ENCODE data around the gene HSBP1.
A peak's percentile ranks its signal among the peaks of the same experiment; 100 is the strongest.

Gene HSBP1

GRCh38 chr16:83776944-83777343 lies 30.8 kb upstream of the HSBP1 start:
- Histone ChIP-seq H2BK15ac (ENCODE audit: low read length) (peak overlapping the region; percentile 87), H3K4me2 (ENCODE audit: insufficient read depth, low read length, poor library complexity, severe bottlenecking) (no peak overlapping the region), H2AK5ac (ENCODE audit: low read depth, low read length) (peak overlapping the region; percentile 39), H4K8ac (ENCODE audit: low read depth, low read length) (no peak overlapping the region), H3K23ac (ENCODE audit: low read depth, low read length, poor library complexity) (no peak overlapping the region), H2BK12ac (ENCODE audit: low read length) (no peak overlapping the region), H3K4me1 (ENCODE audit: control insufficient read depth in 2 of 2, insufficient read depth in 1 of 2, low read depth in 1 of 2, low read length in 2 of 2) (peaks cover 11 to 15% of the 10 kb centered on the region in 2 donors), H2BK120ac (ENCODE audit: low read depth, low read length) (no peak overlapping the region), H3K18ac (ENCODE audit: low read length) (peak overlapping the region; percentile 82), H3K4ac (ENCODE audit: low read length) (no peak overlapping the region), H3K27me3 (ENCODE audit: control insufficient read depth in 3 of 3, insufficient read depth in 3 of 3, low read depth in 1 of 3, low read length in 3 of 3) (no peaks in the 10 kb centered on the region), H2BK5ac (ENCODE audit: low read length) (no peak overlapping the region), H4K91ac (ENCODE audit: low read depth, low read length, poor library complexity) (no peak overlapping the region), H3K36me3 (replicated peaks in 1 of 2; ENCODE audit: control insufficient read depth in 2 of 2, insufficient read depth in 2 of 2, low read length in 2 of 2) (no peaks in the 10 kb centered on the region), H3K9me3 (replicated peaks in 1 of 2; ENCODE audit: control insufficient read depth in 2 of 2, insufficient read depth in 1 of 2, low read depth in 1 of 2, low read length in 2 of 2) (no peaks in the 10 kb centered on the region), H3K9ac (ENCODE audit: low read depth, low read length, poor library complexity) (no peak overlapping the region), H3K79me1 (ENCODE audit: low read depth, low read length) (no peaks in the 10 kb centered on the region), H3K27ac (replicated peaks; ENCODE audit: low read length) (peak overlapping the region; percentile 72), H3K14ac (ENCODE audit: low read length) (no peak overlapping the region), H3K4me3 (ENCODE audit: low read length in 2 of 2) (no peak overlapping the region), H2AFZ (ENCODE audit: low read length) (peak overlapping the region; percentile 6)
- WGBS, 2 donors (ENCODE audit: extremely low coverage in 2 of 2, insufficient read length in 2 of 2, insufficient replicate concordance in 1 of 2), result no CpG with 5 or more reads among the region's 9 CpGs
- no peak for DNase-seq (ENCODE audit: low spot score)

- Histone ChIP-seq H2AK5ac (ENCODE audit: low read depth, low read length) (no peak overlapping the region), H3K4me3 (ENCODE audit: low read length in 2 of 2) (no peak overlapping the region), H3K23ac (ENCODE audit: low read depth, low read length, poor library complexity) (no peak overlapping the region), H3K4ac (ENCODE audit: low read length) (no peak overlapping the region), H4K91ac (ENCODE audit: low read depth, low read length, poor library complexity) (no peak overlapping the region), H3K27me3 (ENCODE audit: control insufficient read depth in 3 of 3, insufficient read depth in 3 of 3, low read depth in 1 of 3, low read length in 3 of 3) (no peaks in the 10 kb centered on the region), H3K27ac (replicated peaks; ENCODE audit: low read length) (no peak overlapping the region), H4K8ac (ENCODE audit: low read depth, low read length) (no peak overlapping the region), H2BK120ac (ENCODE audit: low read depth, low read length) (no peak overlapping the region), H3K4me2 (ENCODE audit: insufficient read depth, low read length, poor library complexity, severe bottlenecking) (no peak overlapping the region), H2BK12ac (ENCODE audit: low read length) (no peak overlapping the region), H2AFZ (ENCODE audit: low read length) (no peak overlapping the region), H3K4me1 (ENCODE audit: control insufficient read depth in 2 of 2, insufficient read depth in 1 of 2, low read depth in 1 of 2, low read length in 2 of 2) (peaks cover 9 to 15% of the 10 kb centered on the region in 2 donors), H3K79me1 (ENCODE audit: low read depth, low read length) (no peaks in the 10 kb centered on the region), H2BK5ac (ENCODE audit: low read length) (no peak overlapping the region), H3K9ac (ENCODE audit: low read depth, low read length, poor library complexity) (no peak overlapping the region), H3K18ac (ENCODE audit: low read length) (no peak overlapping the region), H3K36me3 (replicated peaks in 1 of 2; ENCODE audit: control insufficient read depth in 2 of 2, insufficient read depth in 2 of 2, low read length in 2 of 2) (no peaks in the 10 kb centered on the region), H3K14ac (ENCODE audit: low read length) (no peak overlapping the region), H3K9me3 (replicated peaks in 1 of 2; ENCODE audit: control insufficient read depth in 2 of 2, insufficient read depth in 1 of 2, low read depth in 1 of 2, low read length in 2 of 2) (peaks cover 0 to under 1% of the 10 kb centered on the region in 2 donors), H2BK15ac (ENCODE audit: low read length) (no peak overlapping the region)
- no peak for DNase-seq (ENCODE audit: low spot score)
- no CpG with 5 or more reads among the region's 6 CpGs for WGBS, 2 donors (ENCODE audit: extremely low coverage in 2 of 2, insufficient read length in 2 of 2, insufficient replicate concordance in 1 of 2)
These were observed 27.9 kb upstream of the HSBP1 start for GRCh38 chr16:83779886-83780285.

GRCh38 chr16:83785455-83785854 lies 22.3 kb upstream of the HSBP1 start:
- H3K4me3 ChIP-seq (ENCODE audit: low read length in 2 of 2), result no peak overlapping the region
- H3K4me2 ChIP-seq (ENCODE audit: insufficient read depth, low read length, poor library complexity, severe bottlenecking), result no peak overlapping the region
- no peak overlapping the region for H2BK120ac ChIP-seq (ENCODE audit: low read depth, low read length)
- no peak overlapping the region for H3K18ac ChIP-seq (ENCODE audit: low read length)
- H2AK5ac ChIP-seq (ENCODE audit: low read depth, low read length), result no peak overlapping the region
- no peak overlapping the region for H4K8ac ChIP-seq (ENCODE audit: low read depth, low read length)
- H3K36me3 ChIP-seq (replicated peaks in 1 of 2; ENCODE audit: control insufficient read depth in 2 of 2, insufficient read depth in 2 of 2, low read length in 2 of 2), result no peaks in the 10 kb centered on the region
- WGBS, 2 donors (ENCODE audit: extremely low coverage in 2 of 2, insufficient read length in 2 of 2, insufficient replicate concordance in 1 of 2), result no CpG with 5 or more reads among the region's 2 CpGs
- no peak overlapping the region for H3K23ac ChIP-seq (ENCODE audit: low read depth, low read length, poor library complexity)
- no peak overlapping the region for H3K4ac ChIP-seq (ENCODE audit: low read length)
- no peaks in the 10 kb centered on the region for H3K27me3 ChIP-seq (ENCODE audit: control insufficient read depth in 3 of 3, insufficient read depth in 3 of 3, low read depth in 1 of 3, low read length in 3 of 3)
- H3K4me1 ChIP-seq (ENCODE audit: control insufficient read depth in 2 of 2, insufficient read depth in 1 of 2, low read depth in 1 of 2, low read length in 2 of 2), result no peaks in the 10 kb centered on the region
- H2BK5ac ChIP-seq (ENCODE audit: low read length), result no peak overlapping the region
- H2BK12ac ChIP-seq (ENCODE audit: low read length), result no peak overlapping the region
- H3K14ac ChIP-seq (ENCODE audit: low read length), result no peak overlapping the region
- peaks cover 0 to 5% of the 10 kb centered on the region in 2 donors for H3K9me3 ChIP-seq (replicated peaks in 1 of 2; ENCODE audit: control insufficient read depth in 2 of 2, insufficient read depth in 1 of 2, low read depth in 1 of 2, low read length in 2 of 2)
- H3K79me1 ChIP-seq (ENCODE audit: low read depth, low read length), result no peaks in the 10 kb centered on the region
- H4K91ac ChIP-seq (ENCODE audit: low read depth, low read length, poor library complexity), result no peak overlapping the region
- DNase-seq (ENCODE audit: low spot score), result no peak
- H2BK15ac ChIP-seq (ENCODE audit: low read length), result no peak overlapping the region
- no peak overlapping the region for H3K27ac ChIP-seq (replicated peaks; ENCODE audit: low read length)
- H2AFZ ChIP-seq (ENCODE audit: low read length), result no peak overlapping the region
- no peak overlapping the region for H3K9ac ChIP-seq (ENCODE audit: low read depth, low read length, poor library complexity)

GRCh38 chr16:83789642-83790401 lies 18.0 kb upstream of the HSBP1 start:
- Histone ChIP-seq H3K4ac (ENCODE audit: low read length) (no peak overlapping the region), H3K27ac (replicated peaks; ENCODE audit: low read length) (no peak overlapping the region), H3K4me1 (ENCODE audit: control insufficient read depth in 2 of 2, insufficient read depth in 1 of 2, low read depth in 1 of 2, low read length in 2 of 2) (peaks cover 0 to 4% of the 10 kb centered on the region in 2 donors), H2BK120ac (ENCODE audit: low read depth, low read length) (no peak overlapping the region), H2AK5ac (ENCODE audit: low read depth, low read length) (no peak overlapping the region), H2AFZ (ENCODE audit: low read length) (no peak overlapping the region), H3K18ac (ENCODE audit: low read length) (no peak overlapping the region), H2BK12ac (ENCODE audit: low read length) (no peak overlapping the region), H2BK5ac (ENCODE audit: low read length) (no peak overlapping the region), H3K79me1 (ENCODE audit: low read depth, low read length) (no peaks in the 10 kb centered on the region), H3K9ac (ENCODE audit: low read depth, low read length, poor library complexity) (no peak overlapping the region), H2BK15ac (ENCODE audit: low read length) (no peak overlapping the region), H3K4me3 (ENCODE audit: low read length in 2 of 2) (no peak overlapping the region), H3K4me2 (ENCODE audit: insufficient read depth, low read length, poor library complexity, severe bottlenecking) (no peak overlapping the region), H3K9me3 (replicated peaks in 1 of 2; ENCODE audit: control insufficient read depth in 2 of 2, insufficient read depth in 1 of 2, low read depth in 1 of 2, low read length in 2 of 2) (peaks cover 4 to 7% of the 10 kb centered on the region in 2 donors), H4K91ac (ENCODE audit: low read depth, low read length, poor library complexity) (no peak overlapping the region), H3K27me3 (ENCODE audit: control insufficient read depth in 3 of 3, insufficient read depth in 3 of 3, low read depth in 1 of 3, low read length in 3 of 3) (no peaks in the 10 kb centered on the region), H3K14ac (ENCODE audit: low read length) (no peak overlapping the region), H3K36me3 (replicated peaks in 1 of 2; ENCODE audit: control insufficient read depth in 2 of 2, insufficient read depth in 2 of 2, low read length in 2 of 2) (no peaks in the 10 kb centered on the region), H3K23ac (ENCODE audit: low read depth, low read length, poor library complexity) (no peak overlapping the region), H4K8ac (ENCODE audit: low read depth, low read length) (no peak overlapping the region)
- no peak for DNase-seq (ENCODE audit: low spot score)
- WGBS, 2 donors (ENCODE audit: extremely low coverage in 2 of 2, insufficient read length in 2 of 2, insufficient replicate concordance in 1 of 2), result no CpG with 5 or more reads among the region's 8 CpGs
